ENCODE results near the gene MIDN.

DNA sequence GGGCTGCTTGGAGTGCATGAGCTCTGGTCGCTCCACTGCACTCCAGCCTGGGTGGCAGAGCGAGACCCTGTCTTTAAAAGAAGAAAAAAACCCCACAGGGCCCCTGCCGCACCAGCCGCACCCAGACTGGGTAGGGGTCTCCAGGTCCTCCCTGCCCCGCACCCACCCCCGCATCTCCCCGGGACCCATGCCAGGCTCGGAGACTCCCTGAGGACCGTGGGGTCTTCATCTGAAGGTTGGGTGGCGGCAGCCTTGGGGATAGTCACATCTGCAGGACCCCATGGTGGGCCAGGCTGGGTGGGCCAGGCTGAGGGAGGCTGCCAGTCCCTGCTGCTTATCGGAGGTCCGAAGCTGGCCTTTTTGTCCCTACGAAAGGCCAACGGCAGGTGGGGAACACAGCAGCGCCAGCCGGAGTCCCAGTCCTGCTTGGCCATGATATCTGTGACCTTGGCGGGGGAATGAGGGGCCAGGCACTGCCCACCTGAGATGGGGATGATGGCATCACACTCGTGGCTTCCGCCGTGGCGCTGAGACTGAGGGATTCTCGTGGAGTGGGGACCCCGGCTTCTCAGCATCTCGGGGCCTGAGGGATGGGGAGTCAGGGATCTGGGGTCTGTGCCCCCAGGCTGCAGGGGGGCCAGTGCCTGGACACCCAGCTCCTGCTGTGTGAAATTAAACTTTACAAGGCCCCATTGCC lies 48.3 kb downstream of the MIDN start:
- TF ChIP-seq, protein P1, sequence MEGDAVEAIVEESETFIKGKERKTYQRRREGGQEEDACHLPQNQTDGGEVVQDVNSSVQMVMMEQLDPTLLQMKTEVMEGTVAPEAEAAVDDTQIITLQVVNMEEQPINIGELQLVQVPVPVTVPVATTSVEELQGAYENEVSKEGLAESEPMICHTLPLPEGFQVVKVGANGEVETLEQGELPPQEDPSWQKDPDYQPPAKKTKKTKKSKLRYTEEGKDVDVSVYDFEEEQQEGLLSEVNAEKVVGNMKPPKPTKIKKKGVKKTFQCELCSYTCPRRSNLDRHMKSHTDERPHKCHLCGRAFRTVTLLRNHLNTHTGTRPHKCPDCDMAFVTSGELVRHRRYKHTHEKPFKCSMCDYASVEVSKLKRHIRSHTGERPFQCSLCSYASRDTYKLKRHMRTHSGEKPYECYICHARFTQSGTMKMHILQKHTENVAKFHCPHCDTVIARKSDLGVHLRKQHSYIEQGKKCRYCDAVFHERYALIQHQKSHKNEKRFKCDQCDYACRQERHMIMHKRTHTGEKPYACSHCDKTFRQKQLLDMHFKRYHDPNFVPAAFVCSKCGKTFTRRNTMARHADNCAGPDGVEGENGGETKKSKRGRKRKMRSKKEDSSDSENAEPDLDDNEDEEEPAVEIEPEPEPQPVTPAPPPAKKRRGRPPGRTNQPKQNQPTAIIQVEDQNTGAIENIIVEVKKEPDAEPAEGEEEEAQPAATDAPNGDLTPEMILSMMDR (IDR thresholded peaks at IDR 0.05; ENCODE audit: low read length): no peak
- TF ChIP-seq EZH2phosphoT487 (IDR thresholded peaks at IDR 0.05; ENCODE audit: low read length) (no peak), EZH2 (optimal IDR thresholded peaks at IDR 0.05; ENCODE audit: low read depth, low read length) (no peak)

Data from MM.1S (cell line).